HG02610 (cell line): ENCODE data around the gene NFYB.
A peak's percentile ranks its signal among the peaks of the same experiment; 100 is the strongest.
"Not testable (repeated sequence)": the region's sequence is repeated elsewhere in the genome, so short reads cannot be mapped to it uniquely, and the experiment has no call there.

Source experiments
- ATAC-seq: cut with Tn5 transposase; IDR thresholded peaks from one replicate; pipeline ENCODE4 v1.9.1; 2021; ENCODE audit warnings: mild to moderate bottlenecking, moderate library complexity; ENCODE audit not compliant: unreplicated experiment

Gene NFYB

DNA sequence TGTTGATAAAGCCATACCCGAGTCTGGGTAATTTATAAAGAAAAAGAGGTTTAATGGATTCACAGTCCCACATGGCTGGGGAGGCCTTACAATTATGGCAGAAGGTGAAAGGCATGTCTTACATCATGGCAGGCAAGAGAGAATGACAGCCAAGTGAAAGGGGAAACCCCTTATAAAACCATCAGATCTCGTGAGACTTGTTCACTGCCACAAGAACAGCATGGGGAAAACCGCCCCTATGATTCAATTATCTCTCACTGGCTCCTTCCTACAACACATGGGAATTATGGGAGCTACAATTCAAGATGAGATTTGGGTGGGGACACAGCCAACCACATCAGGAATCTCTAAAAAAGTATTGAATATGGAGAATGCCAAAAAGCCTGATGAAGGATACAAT, 25.0 kb upstream of the NFYB start:
- ATAC-seq: not testable (repeated sequence)

DNA sequence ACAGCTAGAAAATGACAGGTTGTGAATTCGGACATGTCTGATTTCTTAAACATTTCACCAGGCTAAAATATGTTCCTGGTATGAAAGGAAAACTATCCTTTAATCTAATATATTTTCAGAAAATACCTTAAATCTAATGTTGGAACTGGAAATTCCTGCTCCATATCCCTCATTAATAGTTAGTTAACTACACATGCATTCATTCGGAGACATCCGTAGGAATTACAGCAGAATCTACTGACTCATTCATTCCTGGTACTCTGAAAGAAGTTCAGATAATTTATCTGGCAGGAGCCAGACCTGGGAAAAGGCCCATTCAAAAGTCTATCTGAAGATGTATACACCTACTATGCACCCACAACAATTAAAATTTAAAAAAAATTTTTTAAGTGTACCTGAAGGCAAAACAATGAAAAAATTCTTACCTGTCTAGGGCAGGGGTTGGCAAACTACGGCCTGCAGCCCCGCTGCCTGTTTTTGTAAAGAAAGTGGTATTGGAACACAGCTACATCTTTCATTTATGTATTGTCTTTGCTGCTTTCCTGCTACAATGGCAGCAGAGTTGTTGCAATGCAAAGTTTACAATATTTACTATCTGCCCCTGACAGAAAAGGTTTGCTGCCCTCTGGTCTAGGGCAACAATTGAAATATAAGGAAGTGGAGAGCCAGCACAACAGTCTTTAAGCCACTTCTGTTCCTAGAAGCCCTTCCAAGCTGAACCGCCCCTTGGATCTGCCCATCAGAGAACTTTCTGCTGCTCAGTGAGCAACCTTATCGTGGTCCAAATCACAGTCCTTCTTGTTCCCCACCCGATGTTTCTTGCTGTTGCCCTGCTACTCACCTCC, 17.9 kb upstream of the NFYB start:
- ATAC-seq: no peak

DNA sequence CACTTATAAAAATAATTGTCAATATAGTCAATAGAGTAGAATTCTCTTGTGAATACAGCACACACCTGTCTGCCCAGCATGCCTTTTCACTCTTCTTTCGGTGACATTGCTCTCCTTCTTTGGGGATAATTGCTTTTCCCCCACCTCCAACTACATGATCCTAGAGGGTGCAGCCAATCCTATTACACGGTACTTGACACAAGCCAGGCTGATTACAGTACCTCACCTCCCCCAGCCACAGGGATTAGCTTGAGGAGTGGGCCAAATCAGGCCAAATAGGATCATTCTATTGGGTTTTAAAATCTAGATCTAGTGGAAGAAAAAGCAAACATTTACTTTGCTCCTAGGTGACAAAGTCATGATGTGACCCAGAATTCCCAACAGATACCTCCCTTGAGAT, 16.8 kb upstream of the NFYB start:
- no peak for ATAC-seq

DNA sequence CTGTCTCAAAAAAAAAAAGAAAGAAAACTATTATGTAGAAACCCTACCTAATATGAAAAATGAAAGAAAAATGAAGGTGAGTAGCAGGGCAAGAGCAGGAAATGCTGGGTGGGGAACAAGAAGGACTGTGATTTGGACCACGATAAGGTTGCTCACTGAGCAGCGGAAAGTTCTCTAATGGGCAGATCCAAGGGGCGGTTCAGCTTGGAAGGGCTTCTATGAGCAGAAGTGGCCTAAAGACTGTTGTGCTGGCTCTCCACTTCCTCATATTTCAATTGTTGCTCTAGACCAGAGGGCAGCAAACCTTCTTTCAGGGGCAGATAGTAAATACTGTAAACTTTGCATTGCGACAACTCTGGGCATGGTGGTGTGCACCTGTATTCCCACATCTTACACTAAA, 16.3 kb upstream of the NFYB start:
- no peak for ATAC-seq

DNA sequence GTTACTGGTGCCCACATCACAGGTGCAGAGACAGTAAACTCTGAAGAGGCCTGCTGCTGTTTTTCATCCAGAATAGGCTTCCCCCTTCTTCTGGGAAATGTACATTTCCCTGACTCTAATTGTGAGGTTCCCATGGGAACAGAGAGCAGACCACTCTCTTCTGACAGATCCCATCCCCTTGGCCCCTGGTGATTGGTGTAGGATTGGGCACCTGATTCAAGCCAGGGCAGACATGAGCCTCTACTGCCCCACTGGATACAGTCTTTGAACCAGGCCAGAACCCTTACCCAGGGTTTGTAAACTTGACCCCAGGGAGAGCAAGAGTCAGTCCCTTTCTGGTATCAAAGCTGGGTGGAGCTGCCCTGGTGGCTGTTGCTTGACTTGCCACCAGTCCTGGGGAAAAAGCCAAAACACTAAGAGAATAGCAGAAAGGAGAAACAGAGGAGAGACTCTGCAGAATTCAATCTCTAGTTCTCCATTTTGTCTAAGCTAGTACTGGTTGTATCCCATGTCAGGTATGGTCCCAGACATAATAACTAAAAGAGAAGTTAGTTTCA, 14.8 kb upstream of the NFYB start:
- ATAC-seq: no peak

DNA sequence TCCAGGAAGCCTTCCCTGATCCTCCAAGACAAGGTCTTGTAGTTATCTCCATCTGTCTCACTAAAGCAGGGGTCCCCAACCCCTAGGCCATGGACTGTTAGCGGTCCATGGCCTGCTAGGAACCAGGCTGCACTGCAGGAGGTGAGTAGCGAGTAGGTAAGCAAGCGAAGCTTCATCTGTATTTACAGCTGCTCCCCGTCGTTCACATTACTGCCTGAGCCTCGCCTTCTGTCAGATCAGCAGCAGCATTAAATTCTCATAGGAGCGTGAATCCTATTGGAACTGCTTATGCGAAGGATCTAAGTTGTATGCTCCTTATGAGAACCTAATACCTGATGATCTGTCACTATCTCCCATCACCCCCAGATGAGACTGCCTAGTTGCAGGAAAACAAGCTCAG, 12.4 kb upstream of the NFYB start:
- no peak for ATAC-seq

DNA sequence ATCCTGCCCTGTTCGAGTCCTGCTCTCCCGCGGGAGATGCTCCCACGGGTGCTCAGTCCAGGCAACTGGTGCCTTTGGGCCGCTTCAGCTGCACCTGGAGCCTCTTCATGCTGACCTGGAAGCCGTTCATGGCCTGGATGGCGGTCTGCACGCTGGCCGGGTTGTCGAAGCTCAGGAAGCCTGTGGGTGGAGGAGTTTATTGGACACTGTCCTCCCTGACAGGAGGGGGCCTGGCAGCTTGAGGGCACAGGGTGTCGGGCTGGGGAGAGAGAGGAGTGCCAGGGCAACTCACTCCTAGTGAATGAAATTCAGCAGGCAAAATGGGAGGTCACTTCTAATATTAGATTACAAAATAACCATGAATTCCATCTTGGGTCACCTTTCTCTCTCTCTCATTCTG, 9.3 kb upstream of the NFYB start:
- ATAC-seq: no peak

DNA sequence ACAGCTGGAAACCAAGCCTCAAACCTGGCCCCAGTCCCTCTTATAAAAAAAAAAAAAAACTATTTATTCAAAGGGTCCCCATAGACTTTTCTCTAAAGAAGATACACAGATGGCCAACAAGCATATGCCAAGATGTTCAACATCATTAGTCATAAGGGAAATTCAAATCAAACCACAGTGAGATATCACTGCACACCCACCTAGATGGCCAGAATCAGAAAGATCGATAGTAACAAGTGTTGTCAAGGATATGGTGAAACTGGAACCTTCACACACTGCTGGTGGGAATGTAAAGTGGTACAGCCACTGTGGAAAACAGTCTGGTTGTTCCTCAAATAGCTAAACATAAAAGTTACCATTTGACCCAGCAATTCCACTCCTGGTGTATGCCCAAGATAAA, 5.9 kb upstream of the NFYB start:
- no peak for ATAC-seq

DNA sequence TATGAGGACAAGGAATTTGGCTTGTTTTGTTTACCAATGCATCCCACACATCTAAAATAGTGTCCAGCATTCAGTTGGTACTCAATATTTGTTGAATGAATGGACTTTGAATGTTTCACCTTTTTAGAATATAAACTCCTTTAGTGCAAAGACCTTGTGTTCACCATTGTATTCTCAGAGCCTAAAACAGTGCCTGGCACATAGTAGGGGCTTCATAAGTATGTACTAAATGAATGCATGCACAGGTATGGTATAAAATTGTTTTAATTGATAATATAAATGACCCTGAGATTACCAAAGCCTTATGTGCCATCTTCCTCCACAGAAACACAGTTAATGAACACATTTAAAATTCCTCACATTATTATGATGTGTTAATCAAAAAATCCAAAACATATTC, 5.0 kb upstream of the NFYB start:
- no peak for ATAC-seq

DNA sequence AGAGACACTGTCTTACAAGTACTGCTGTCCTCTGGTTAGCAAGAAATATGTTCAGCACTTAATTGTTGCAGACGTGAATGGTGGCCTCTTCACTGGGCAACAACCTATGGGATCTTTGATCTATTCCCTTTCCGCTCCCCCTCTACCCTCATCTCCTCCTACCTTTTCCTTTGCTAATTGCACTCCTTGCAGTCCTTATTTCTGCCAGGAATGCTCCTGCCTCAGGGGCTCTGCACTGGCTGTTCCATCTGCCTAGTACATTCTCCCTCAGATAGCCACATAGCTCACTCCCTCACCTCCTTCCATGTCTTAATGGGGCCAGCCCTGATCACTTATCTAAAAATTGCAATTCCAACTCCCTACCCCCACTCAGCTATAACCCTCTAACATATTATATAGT, 4.5 kb upstream of the NFYB start:
- no peak for ATAC-seq

DNA sequence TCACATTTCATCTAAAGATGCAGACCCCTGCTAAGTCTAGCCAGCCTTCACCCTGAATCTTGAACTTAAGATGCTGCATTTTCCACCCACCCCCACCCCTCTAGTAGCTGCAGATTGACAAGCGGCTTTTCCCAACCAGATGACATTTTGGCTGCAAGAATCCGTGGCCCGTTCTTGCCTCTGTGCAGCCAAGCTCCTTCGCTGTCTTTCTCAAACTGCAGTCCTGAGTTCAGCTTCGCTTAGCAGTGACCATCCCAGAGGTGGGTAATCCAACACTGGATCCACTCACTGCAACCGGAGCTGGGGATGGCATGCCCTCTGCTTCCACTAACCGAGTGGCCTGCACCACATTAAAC, 765 bp upstream of the NFYB start:
- ATAC-seq: no peak

DNA sequence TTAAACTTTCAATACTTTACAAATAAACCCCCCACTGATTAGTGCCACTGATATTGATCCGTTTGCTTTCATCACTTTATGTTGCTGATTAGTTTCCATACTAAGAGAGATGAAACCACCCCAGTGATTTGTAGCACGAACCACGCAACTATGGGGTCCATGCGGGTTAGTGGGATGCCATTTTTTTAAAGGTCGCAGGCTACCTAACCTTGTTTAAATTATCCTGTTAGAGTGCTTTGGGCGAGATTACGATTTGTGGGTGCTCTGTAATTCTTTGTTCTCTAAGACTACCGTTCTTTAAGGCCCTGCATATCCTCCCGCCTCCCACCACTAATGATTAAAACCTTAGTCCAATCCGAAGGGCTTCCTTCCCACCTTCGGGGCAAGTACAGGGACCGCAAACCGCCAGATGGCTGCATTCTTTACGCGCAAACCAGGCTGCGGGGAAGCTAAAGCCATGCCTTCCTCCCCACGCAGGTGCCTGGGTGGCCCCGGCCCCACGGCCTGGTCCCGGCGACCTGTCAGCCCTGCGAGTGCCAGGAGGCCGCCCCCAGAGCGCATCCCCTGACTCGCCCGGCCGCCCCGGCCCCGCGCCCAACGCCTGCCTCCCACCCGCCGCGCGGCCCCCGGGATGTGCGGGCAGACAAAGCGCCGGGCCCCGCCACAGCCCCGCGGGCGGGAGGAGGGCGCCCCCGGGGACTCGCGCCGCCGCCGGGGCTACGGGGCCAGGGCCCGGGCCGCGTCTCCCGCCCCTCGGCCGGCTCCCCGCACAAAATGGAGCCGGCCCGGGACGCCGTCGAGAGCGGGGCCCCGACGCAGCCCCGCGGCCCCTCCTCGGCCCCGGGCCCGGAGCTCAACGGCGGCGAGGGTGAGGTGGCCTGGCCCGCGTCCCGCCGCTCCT, 759 bp downstream of the NFYB start:
- peak; percentile 31 for ATAC-seq

DNA sequence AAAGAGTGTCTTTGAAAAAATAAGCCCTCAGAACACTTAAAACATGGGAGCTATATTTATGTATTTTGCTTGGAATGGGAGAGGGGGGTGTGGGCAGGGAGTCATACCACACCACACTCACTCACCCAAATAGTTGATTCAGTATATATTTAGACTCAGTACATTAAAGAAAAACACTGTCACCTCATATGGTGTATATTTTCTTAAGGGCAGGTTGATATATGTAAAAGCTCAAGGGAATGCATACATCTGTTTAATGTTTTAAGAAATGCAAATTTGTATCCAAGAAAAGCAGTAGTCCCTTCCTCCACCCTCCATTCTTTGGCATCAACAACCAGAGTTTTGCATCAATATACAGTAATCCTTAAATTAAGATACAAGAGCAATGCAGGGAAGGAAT, 1.4 kb downstream of the NFYB start:
- no peak for ATAC-seq

DNA sequence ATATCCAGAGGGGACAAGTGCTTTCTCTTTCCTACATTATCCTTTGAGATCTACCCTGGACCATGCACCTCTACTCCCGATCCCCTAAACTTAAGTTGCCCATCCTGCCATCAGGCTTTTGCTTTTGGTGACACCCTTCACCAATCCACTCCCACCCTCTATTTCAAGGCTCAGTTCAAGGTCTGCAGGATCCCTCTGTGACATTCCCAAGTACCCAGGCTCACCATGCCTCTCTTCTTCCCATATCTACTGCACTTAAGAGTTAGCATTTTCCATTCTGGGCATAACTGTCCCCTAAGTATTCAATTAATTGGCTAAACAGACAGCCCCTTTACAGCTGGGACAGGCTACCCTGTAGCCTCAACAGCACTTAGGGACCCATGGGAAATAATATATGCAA, 3.1 kb downstream of the NFYB start:
- no peak for ATAC-seq

DNA sequence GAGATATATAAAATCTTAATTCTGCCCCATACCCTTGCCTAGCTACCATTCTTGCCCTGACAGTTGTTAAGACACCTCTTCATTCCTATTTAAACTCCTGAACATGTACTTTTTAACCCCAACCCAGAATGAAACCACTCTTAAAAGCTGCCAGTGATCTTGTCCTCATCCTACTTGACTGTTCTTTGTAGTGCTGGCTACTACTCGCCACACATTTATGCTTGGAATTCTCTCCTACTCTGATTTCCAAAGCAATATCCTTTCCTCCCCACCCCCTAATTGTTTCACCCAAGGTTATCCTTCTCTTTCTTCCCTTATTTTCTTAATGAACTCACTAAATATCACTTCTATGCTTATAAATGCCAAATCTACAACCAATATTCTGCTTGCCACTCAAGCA, 4.1 kb downstream of the NFYB start:
- ATAC-seq: no peak

DNA sequence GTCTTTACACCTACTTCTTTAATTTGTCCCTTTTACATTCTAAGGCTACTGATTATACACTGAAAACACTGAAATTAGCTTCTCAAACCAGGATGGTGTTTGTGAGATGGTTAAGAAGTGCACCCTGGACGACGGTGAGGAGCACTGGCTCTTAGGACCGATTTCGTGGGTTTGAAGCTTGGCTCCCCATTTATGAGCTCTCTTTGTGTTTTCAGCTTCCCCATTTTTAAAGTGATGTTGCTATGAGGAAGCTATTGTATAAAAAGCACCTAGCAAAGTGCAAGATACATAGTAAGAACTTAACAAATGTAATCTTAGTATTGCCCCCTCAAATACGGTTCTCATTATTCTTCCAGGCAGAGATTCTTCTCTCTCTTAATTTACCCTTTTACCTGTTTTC, 4.7 kb downstream of the NFYB start:
- ATAC-seq: no peak

DNA sequence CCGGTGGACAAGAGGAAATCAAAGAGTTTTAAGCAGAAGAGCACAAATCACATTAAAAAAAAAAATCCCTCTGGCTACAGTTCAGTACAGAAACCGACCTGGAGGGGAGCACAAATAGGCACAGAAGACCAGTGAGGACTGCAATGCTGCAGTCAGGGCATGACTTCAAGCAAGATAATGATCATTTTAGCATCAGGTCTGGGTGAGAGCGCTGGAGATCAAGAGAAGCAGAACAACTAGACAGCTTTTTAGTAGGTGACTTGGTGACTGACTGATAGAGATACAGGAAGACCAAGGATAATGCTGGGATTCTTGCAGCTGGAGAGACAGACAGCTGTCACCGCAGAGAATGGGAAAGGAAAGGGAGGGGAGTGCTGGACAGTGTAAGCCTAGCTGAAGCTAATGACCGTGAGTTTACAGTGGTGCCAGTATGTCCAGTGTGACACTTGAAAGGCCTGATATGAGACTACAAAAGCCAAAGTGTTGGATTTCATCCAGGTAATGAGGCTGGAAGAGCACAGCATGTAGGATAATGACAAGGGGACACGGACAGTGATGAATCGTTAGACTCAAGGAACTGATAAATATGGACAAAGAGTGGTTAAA, 5.6 kb downstream of the NFYB start:
- no peak for ATAC-seq

DNA sequence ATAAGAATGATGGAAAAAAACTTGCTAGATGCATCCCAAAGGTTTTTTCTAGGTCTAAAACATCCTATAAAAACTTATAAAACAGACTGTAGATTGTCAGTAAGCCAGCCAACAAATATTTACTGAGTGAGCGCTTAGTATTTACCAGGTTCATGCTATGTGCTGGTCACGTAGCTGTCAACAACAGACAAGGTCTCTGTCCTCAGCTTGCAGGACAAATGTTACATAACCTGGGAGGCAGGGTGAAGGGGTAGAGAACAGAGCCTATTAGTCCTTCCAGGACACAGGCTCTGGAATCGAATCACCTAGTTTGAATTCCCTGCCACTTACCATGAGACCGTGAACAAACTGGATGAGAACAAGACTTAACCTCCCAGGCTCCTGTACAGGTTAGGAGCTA, 6.4 kb downstream of the NFYB start:
- no peak for ATAC-seq

DNA sequence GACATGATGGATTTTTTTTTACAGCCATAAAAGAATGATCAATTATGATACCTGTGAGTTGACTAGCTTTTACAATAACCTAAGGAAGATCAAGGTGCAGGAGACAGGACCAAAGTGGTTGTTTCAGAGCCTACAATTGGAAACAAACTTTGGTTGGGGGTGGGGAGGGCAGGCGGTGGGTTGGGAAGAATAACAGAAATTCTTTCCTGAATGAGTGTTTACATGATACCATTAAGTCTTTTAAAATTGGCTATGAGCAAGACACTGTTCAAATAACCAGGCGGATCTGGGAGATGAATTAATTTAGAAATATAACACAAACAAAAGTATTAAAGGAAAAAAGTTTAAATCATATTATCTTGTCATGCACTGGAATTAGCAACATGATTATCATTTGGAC, 7.2 kb downstream of the NFYB start:
- no peak for ATAC-seq

DNA sequence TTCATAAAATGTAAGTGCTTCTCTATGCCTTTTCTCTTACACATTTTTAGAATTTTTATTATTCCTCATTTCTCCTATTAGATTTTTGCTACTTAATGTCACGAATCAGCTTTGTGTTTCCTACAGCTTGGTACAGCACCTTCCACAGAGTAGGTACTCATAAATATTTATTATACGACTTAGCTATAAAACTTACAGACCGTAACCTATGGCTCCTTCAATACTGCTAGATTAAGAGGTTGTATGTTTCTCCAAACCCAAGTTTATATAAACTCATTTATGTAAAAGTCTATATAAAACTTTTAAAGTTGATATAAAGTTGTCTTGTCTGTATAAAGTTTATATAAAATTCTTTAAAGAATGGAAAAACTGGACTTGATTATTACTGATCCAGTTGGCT, 11.5 kb downstream of the NFYB start:
- ATAC-seq: no peak

DNA sequence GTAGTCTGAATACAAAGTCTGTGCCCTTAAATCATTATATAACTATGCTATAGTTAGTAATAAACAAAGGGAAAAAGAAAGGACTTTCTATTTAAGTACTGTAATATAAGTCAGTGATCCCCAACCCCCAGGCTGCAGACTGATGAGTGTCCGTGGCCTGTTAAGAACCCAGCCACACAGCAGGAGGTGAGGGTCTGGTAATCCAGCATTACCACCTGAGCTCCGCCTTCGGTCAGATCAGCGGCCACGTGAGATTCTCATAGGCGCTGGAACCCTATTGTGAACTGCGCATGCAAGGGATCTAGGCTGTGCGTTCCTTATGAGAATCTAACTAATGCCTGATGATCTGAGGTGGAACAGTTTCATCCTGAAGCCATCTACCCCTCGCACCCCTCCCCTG, 15.7 kb downstream of the NFYB start:
- no peak for ATAC-seq

DNA sequence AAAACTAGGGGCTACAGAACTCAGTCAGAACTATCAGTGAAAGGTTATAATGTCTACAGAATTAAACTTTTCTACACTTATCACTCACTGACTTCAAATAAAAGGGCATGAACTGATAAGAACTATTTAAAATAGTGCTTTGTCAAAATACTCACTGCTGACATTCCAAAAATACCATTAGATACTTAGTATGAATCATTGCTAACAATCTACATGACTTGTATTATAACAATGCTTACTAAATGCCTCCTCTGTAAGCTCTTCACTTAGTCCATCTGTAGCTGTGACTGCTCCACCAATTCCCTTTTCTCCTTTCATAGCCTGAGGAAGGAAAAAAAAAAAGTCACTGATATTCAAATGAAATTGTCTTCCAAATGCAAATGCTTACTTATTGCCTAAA, 17.0 kb downstream of the NFYB start:
- ATAC-seq: no peak
